GM19438 (cell line): Measurements from ENCODE around the gene ADAMTS15.

Experiments used
- ATAC-seq: cut with Tn5 transposase; IDR thresholded peaks from one replicate; pipeline ENCODE4 v1.9.1; 2021; ENCODE audit warnings: low read depth; ENCODE audit not compliant: unreplicated experiment

The ADAMTS15 gene

GRCh38 chr11:130508913-130509312 is 60.5 kb downstream of the ADAMTS15 start:
- ATAC-seq, result no peak

- ATAC-seq, result no peak
Observed at GRCh38 chr11:130509942-130510341, 61.5 kb downstream of the ADAMTS15 start.

GRCh38 chr11:130510407-130511006 is 62.1 kb downstream of the ADAMTS15 start:
- no peak for ATAC-seq

GRCh38 chr11:130511765-130512164 is 63.3 kb downstream of the ADAMTS15 start:
- ATAC-seq, result no peak

GRCh38 chr11:130512662-130513061 is 64.2 kb downstream of the ADAMTS15 start:
- no peak for ATAC-seq

GRCh38 chr11:130513132-130513531 is 64.7 kb downstream of the ADAMTS15 start:
- no peak for ATAC-seq

GRCh38 chr11:130514316-130514715 is 65.9 kb downstream of the ADAMTS15 start:
- ATAC-seq, result no peak

GRCh38 chr11:130514851-130515250 is 66.4 kb downstream of the ADAMTS15 start:
- no peak for ATAC-seq

GRCh38 chr11:130515829-130516553 is 67.5 kb downstream of the ADAMTS15 start:
- ATAC-seq, result no peak

GRCh38 chr11:130516554-130517505 is 68.4 kb downstream of the ADAMTS15 start:
- no peak for ATAC-seq

GRCh38 chr11:130518164-130518680 is 69.8 kb downstream of the ADAMTS15 start:
- ATAC-seq, result no peak

- ATAC-seq, result no peak
Observed at GRCh38 chr11:130519128-130519932, 70.9 kb downstream of the ADAMTS15 start.

GRCh38 chr11:130520271-130520671 is 71.8 kb downstream of the ADAMTS15 start:
- no peak for ATAC-seq

- no peak for ATAC-seq
Observed at GRCh38 chr11:130522284-130522961, 74.0 kb downstream of the ADAMTS15 start.

- no peak for ATAC-seq
Observed at GRCh38 chr11:130523166-130523565, 74.7 kb downstream of the ADAMTS15 start.

- ATAC-seq, result no peak
Observed at GRCh38 chr11:130523609-130524008, 75.2 kb downstream of the ADAMTS15 start.

- ATAC-seq, result no peak
Observed at GRCh38 chr11:130524132-130524790, 75.8 kb downstream of the ADAMTS15 start.

GRCh38 chr11:130525307-130525706 is 76.9 kb downstream of the ADAMTS15 start:
- no peak for ATAC-seq
